OCI-LY7 (cell line): ENCODE data around the gene MINDY3. TPM values are rescaled to one million over a fixed set of nuclear protein-coding genes. Genes with fewer than 3 reads are reported as not detected.

Experiments
- BruUV-seq: library from RNA; stranded (reverse); fragments of 400-500 nt; replicated peaks from 2 replicates; lab custom pipeline; 2021; lab: Mats Ljungman, UMichigan
- CTCF ChIA-PET: fragments of 300-600 bp; sonication (Branson Sonifier 250); formaldehyde crosslinking; loops from one replicate; lab custom pipeline; 2022; ENCODE audit warnings: antibody characterized with exemption; ENCODE audit not compliant: unreplicated experiment; lab: Charles Lee
- POLR2A ChIA-PET: fragments of 300-600 bp; sonication (Branson Sonifier 250); formaldehyde crosslinking; loops from one replicate; lab custom pipeline; 2022; ENCODE audit warnings: antibody characterized with exemption; lab: Charles Lee
- DNase-seq: peaks from one replicate; pipeline ENCODE4 v3.0.0-alpha.2; 2015; ENCODE audit warnings: low spot score
- H2AFZ ChIP-seq: fragments of 200-600 bp; sonication (generic), shearing (Covaris generic); 2 replicates; pipeline ENCODE4 v1.6.1; 2014; ENCODE audit warnings: mild to moderate bottlenecking, antibody characterized with exemption, low read length, moderate library complexity
- H3K27ac ChIP-seq: fragments of 200-600 bp; sonication (generic); 2 replicates; pipeline ENCODE4 v1.5.1; 2014; ENCODE audit warnings: mixed run types, low read depth, mild to moderate bottlenecking, moderate library complexity, low read length, inconsistent platforms; ENCODE audit not compliant: poor library complexity, severe bottlenecking
- H3K36me3 ChIP-seq: fragments of 200-600 bp; sonication (generic); 2 replicates; pipeline ENCODE4 v1.6.1; 2014; ENCODE audit warnings: mild to moderate bottlenecking, antibody characterized with exemption, low read length, moderate library complexity, mixed read lengths; ENCODE audit not compliant: insufficient read depth
- H3K4me1 ChIP-seq: fragments of 200-600 bp; sonication (generic); 2 replicates; pipeline ENCODE4 v1.5.1; 2014; ENCODE audit warnings: mild to moderate bottlenecking, low read length; ENCODE audit not compliant: insufficient read depth, poor library complexity, severe bottlenecking
- H3K4me2 ChIP-seq: fragments of 200-600 bp; sonication (generic); 2 replicates; pipeline ENCODE4 v1.6.1; 2014; ENCODE audit warnings: mild to moderate bottlenecking, low read length
- H3K4me3 ChIP-seq: fragments of 200-600 bp; sonication (generic); 2 replicates; pipeline ENCODE4 v1.5.1; 2014; ENCODE audit warnings: mild to moderate bottlenecking, low read depth, low read length; ENCODE audit not compliant: poor library complexity, severe bottlenecking
- H3K79me2 ChIP-seq: fragments of 200-600 bp; sonication (generic); 2 replicates; pipeline ENCODE4 v1.6.1; 2016; ENCODE audit warnings: low read depth, mild to moderate bottlenecking, low read length, moderate library complexity, mixed read lengths; ENCODE audit not compliant: insufficient read depth
- H3K9me2 ChIP-seq: fragments of 200-600 bp; sonication (generic); 2 replicates; pipeline ENCODE4 v1.6.1; 2016; ENCODE audit warnings: mild to moderate bottlenecking, low read length, mixed read lengths; ENCODE audit not compliant: insufficient read depth
- H3K9me3 ChIP-seq: fragments of 200-600 bp; sonication (generic); 2 replicates; pipeline ENCODE4 v1.6.1; 2014; ENCODE audit warnings: mild to moderate bottlenecking, mixed run types, low read length, mixed read lengths
- H4K20me1 ChIP-seq: fragments of 200-600 bp; sonication (generic); 2 replicates; pipeline ENCODE4 v1.6.1; 2014; ENCODE audit warnings: mild to moderate bottlenecking, antibody characterized with exemption, low read length, moderate library complexity, mixed read lengths; ENCODE audit not compliant: insufficient read depth
- EZH2phosphoT487 ChIP-seq: fragments of 200-600 bp; sonication (generic); IDR thresholded peaks from 2 replicates; pipeline ENCODE4 v1.6.1; 2018; ENCODE audit warnings: low read depth, borderline replicate concordance, mild to moderate bottlenecking, mixed run types, antibody characterized with exemption, low read length, moderate library complexity, mixed read lengths
- intact Hi-C: fragments of 100-400 bp; cut with micrococcal nuclease; formaldehyde crosslinking; loops from one replicate; pipeline ENCODE4 v1.10.0; 2022; ENCODE audit not compliant: unreplicated experiment
- total RNA-seq, 2 experiments: library from RNA; depleted of rRNA in 1 of 2; stranded (reverse); fragments of >200 nt in 1 of 2; shearing (Covaris generic) in 1 of 2; gene quantifications; 2 replicates each; pipeline ENCODE4 v1.2.3, GENCODE V29; 2014 to 2022
- TF ChIP-seq, protein P1 (sequence below): fragments of 200-600 bp; sonication (generic); conservative IDR thresholded peaks from 2 replicates; pipeline ENCODE4 v1.5.1; 2014; ENCODE audit warnings: mild to moderate bottlenecking, antibody characterized with exemption, low read length, moderate library complexity, mixed read lengths

The MINDY3 gene
- total RNA-seq, 2 experiments from 2014 or later, result 15.7 to 23.3 TPM

DNA sequence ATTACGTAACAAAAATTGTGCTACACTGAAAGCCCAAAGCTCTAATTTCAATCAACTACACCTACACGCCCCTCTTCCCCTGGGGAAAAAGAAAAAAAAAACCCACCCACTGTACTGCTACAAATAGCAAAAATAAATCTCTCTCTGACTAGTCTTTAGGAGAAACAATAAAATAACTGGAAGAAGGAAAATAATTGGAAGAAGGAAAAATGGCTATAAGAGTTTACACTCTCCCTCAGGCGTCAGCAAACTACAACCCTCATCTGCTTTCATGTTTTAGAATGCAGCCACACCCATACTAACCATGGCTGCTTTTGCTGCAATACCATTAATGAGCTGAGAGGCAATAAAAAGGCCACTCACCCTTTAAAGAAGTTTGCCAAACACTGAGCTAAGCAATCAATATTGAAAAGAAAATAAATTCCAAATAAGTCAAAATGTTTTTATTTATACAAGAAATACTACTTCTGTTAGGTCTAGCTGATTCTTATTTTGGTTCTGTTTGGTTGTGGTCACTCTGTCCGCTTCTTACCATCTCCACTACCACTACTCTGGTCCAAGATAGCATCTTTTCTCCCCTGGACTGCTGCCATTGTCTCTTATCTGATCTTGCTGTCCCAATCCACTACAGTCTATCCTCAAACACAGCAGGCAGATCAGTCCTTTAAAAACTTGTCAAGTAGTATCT, 3.8 kb downstream of the MINDY3 start:
- H3K9me2 ChIP-seq, result no peaks in the 10 kb centered on the region
- ChIA-PET CTCF (no interaction called here), POLR2A (interaction anchor here (0.6 kb wide), 2 partner anchors 127 to 1000 kb away, joined by 3 to 7 read pairs; no protein-coding TSS in a partner anchor)
- H4K20me1 ChIP-seq, result no peaks in the 10 kb centered on the region
- no peak overlapping the region for H2AFZ ChIP-seq
- H3K4me2 ChIP-seq, result no peak overlapping the region
- BruUV-seq, result no TSS peak
- TF ChIP-seq, protein P1, sequence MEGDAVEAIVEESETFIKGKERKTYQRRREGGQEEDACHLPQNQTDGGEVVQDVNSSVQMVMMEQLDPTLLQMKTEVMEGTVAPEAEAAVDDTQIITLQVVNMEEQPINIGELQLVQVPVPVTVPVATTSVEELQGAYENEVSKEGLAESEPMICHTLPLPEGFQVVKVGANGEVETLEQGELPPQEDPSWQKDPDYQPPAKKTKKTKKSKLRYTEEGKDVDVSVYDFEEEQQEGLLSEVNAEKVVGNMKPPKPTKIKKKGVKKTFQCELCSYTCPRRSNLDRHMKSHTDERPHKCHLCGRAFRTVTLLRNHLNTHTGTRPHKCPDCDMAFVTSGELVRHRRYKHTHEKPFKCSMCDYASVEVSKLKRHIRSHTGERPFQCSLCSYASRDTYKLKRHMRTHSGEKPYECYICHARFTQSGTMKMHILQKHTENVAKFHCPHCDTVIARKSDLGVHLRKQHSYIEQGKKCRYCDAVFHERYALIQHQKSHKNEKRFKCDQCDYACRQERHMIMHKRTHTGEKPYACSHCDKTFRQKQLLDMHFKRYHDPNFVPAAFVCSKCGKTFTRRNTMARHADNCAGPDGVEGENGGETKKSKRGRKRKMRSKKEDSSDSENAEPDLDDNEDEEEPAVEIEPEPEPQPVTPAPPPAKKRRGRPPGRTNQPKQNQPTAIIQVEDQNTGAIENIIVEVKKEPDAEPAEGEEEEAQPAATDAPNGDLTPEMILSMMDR, result no peak
- TF ChIP-seq EZH2phosphoT487, result no peak
- H3K27ac ChIP-seq, result no peak overlapping the region
- intact Hi-C loops, result loop anchor here (5.0 kb wide), 1 partner anchor 69 kb away; no protein-coding TSS in a partner anchor
- no peak for DNase-seq
- peaks cover 5% of the 10 kb centered on the region; the same call in 1 of the 2 replicates for H3K9me3 ChIP-seq
- peaks cover 25% of the 10 kb centered on the region for H3K4me1 ChIP-seq
- peaks cover 36% of the 10 kb centered on the region for H3K36me3 ChIP-seq
- H3K79me2 ChIP-seq, result peaks cover 50% of the 10 kb centered on the region
- H3K4me3 ChIP-seq, result no peak overlapping the region

DNA sequence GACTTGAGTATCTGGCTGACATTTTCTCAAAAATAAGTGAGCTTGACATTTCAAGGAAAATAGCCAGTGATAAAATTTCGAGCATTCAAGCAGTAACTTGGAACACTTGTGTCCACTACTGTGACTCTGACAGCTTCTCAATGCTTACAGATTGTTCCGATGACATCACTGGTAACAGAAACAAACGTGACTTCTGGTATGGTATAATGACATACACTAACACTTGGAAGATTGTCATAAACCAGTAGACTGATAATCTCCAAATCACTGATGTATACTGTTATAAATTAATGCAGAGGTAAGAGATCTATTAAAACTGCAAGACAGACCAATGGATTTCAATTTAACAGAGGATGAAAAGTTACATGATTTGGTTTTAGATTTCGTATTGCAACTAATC, 6.5 kb downstream of the MINDY3 start:
- POLR2A ChIA-PET, result interaction anchor here (0.6 to 2.9 kb wide), 8 partner anchors 10 to 675 kb away, joined by 3 to 12 read pairs (median 4); no protein-coding TSS in a partner anchor

More for the DNA sequence above, 6.5 kb downstream of the MINDY3 start:
- CTCF ChIA-PET, result no interaction called here
- TF ChIP-seq EZH2phosphoT487, result no peak
- TF ChIP-seq, protein P1, result no peak
- H3K27ac ChIP-seq, result no peak overlapping the region
- H3K36me3 ChIP-seq, result peaks cover 44% of the 10 kb centered on the region
- peaks cover 44% of the 10 kb centered on the region for H3K79me2 ChIP-seq
- H3K4me3 ChIP-seq, result no peak overlapping the region
- H4K20me1 ChIP-seq, result no peaks in the 10 kb centered on the region
- intact Hi-C loops, result no loop called here
- no peak for DNase-seq
- no peak overlapping the region for H3K4me2 ChIP-seq
- BruUV-seq, result no TSS peak
- H3K9me3 ChIP-seq, result peaks cover 13% of the 10 kb centered on the region; the same call in 1 of the 2 replicates
- H3K4me1 ChIP-seq, result peaks cover 11% of the 10 kb centered on the region
- H2AFZ ChIP-seq, result no peak overlapping the region
- H3K9me2 ChIP-seq, result no peaks in the 10 kb centered on the region
